ENCODE data around the gene HSPA12B. TPM values are rescaled to one million over a fixed set of nuclear protein-coding genes. Genes with fewer than 3 reads are reported as not detected.
A peak's percentile ranks its signal among the peaks of the same experiment; 100 is the strongest.

HSPA12B gene
- total and polyA plus RNA-seq, 2 of the 13 experiments (the other 11 are each of a cell fraction or from before 2014, with no cell fraction given), result 0.01 TPM; not detected in 1

DNA sequence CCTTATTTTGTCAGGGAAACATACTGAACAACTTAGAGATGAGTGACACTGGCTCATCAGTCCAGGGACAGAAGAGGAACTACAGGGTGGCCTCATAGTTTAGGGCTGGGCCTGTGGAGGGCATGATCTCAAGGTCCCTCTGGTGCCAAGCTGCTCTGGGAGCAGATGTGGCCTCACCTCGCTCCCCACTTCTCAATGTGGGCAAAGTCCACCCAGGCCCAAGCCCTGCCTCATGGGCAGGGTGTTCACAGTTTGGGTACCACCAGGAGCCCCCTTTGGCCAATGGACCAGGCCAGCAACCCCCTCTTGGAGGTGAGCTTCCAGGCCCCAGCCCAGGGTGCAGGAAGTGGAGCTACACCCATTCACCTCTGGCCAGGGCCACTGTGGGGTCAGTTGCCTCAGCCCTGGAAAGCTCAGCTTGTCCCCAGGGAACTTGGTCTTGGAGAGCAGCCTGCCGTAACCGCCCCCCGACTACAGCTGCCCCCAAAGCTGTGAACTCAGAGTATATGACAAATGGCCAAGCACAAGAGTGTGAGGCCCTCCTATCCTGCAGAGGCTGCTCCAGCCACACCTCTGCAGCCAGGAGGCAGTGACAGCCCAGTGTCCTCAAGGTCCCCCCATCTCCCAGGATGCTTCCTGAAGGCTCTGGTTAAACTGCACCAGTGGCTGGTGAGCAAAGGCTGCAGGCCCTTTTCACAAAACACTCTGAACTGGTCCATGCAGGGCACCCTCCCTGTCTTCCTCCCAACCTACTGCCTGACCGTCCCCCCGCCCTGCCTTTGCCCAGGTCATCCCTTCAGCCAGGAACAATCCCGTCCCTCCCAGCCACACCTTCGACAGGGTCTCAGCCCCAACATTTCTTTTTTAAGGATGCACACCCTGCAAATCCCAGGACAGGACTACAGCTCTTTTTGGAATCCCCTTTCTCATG is 31.5 kb downstream of the HSPA12B start:
- Histone ChIP-seq H4K20me1 (ENCODE audit: insufficient read depth, low read length) (no peaks in the 10 kb centered on the region), H3K36me3 (replicated peaks in 1 of 2; ENCODE audit: control insufficient read depth in 1 of 2, insufficient read depth in 2 of 2, low read length in 2 of 2) (peaks cover 12 to 14% of the 10 kb centered on the region in 2 experiments; a peak in 4 of 5 replicates), H3K27me3 (ENCODE audit: control insufficient read depth in 1 of 2, insufficient read depth in 2 of 2, low read length in 2 of 2) (no peaks in the 10 kb centered on the region), H3K79me2 (ENCODE audit: insufficient read depth, low read length) (peaks cover 24% of the 10 kb centered on the region), H3K9me3 (ENCODE audit: low read length) (no peaks in the 10 kb centered on the region), H3K9ac (ENCODE audit: insufficient read depth, low read depth, low read length) (no peak overlapping the region), H3K4me2 (ENCODE audit: low read depth, low read length) (no peak overlapping the region), H2AFZ (ENCODE audit: low read length) (no peak overlapping the region), H3K27ac (ENCODE audit: extremely low read length, insufficient read depth, low read length) (no peak overlapping the region), H3K4me3 (replicated peaks in 1 of 3; ENCODE audit: insufficient read depth in 1 of 3, low read depth in 2 of 3, low read length in 3 of 3) (no peak overlapping the region), H3K4me1 (ENCODE audit: insufficient read depth, low read length) (peaks cover 48% of the 10 kb centered on the region)
- ATAC-seq (no peak), DNase-seq (ENCODE audit: low spot score) (no peak), FAIRE-seq (peak; percentile 4)
- no TSS peak for BruUV-seq (replicated peaks)
- in situ Hi-C loops (cut with HindIII; ENCODE audit: extremely low pct_ligation_motif_present, low pct_unique_long_range_greater_than_20kb), result no loop called here
- intact Hi-C loops (cut with micrococcal nuclease; ENCODE audit: unreplicated experiment), result no loop called here
- CTCF ChIA-PET (ENCODE audit: low intra/inter-chr PET ratio, low total read pairs), result no interaction called here
- WGBS (ENCODE audit: low lambda C conversion rate), result 96% methylated on average over 8 of the region's 8 CpGs
- POLR2A ChIA-PET, result interaction anchor here (1.3 kb wide), 1 partner anchor 17 kb away, joined by 3 read pairs; the partner anchor contains the start of gene SPEF1
- no peak for TF ChIP-seq MIXL1 (CRISPR knock-in tag; IDR thresholded peaks at IDR 0.05)
- TF ChIP-seq, protein P1, sequence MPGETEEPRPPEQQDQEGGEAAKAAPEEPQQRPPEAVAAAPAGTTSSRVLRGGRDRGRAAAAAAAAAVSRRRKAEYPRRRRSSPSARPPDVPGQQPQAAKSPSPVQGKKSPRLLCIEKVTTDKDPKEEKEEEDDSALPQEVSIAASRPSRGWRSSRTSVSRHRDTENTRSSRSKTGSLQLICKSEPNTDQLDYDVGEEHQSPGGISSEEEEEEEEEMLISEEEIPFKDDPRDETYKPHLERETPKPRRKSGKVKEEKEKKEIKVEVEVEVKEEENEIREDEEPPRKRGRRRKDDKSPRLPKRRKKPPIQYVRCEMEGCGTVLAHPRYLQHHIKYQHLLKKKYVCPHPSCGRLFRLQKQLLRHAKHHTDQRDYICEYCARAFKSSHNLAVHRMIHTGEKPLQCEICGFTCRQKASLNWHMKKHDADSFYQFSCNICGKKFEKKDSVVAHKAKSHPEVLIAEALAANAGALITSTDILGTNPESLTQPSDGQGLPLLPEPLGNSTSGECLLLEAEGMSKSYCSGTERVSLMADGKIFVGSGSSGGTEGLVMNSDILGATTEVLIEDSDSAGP (CRISPR knock-in tag; IDR thresholded peaks at IDR 0.05; ENCODE audit: borderline replicate concordance), result peak; percentile 25; the same call in 1 of the 2 replicates
- TF ChIP-seq, protein P2, sequence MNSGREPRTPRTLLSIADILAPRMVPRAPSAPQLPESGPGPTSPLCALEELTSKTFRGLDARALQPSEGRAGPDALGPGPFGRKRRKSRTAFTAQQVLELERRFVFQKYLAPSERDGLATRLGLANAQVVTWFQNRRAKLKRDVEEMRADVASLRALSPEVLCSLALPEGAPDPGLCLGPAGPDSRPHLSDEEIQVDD (CRISPR knock-in tag; IDR thresholded peaks at IDR 0.05; ENCODE audit: borderline replicate concordance), result no peak
- peak; percentile 27; the same call in 1 of the 2 replicates for TF ChIP-seq HNF4G (IDR thresholded peaks at IDR 0.05; ENCODE audit: borderline replicate concordance, low read depth, low read length)
- no peak for TF ChIP-seq HNF4G (CRISPR knock-in tag; IDR thresholded peaks at IDR 0.05; ENCODE audit: borderline replicate concordance, low read depth)
- TF ChIP-seq ZNF605 (CRISPR knock-in tag; IDR thresholded peaks at IDR 0.05), result peak; percentile 25; the same call in 1 of the 2 replicates
- TF ChIP-seq ELF3 (CRISPR knock-in tag; IDR thresholded peaks at IDR 0.05), result no peak
- TF ChIP-seq, protein P3, sequence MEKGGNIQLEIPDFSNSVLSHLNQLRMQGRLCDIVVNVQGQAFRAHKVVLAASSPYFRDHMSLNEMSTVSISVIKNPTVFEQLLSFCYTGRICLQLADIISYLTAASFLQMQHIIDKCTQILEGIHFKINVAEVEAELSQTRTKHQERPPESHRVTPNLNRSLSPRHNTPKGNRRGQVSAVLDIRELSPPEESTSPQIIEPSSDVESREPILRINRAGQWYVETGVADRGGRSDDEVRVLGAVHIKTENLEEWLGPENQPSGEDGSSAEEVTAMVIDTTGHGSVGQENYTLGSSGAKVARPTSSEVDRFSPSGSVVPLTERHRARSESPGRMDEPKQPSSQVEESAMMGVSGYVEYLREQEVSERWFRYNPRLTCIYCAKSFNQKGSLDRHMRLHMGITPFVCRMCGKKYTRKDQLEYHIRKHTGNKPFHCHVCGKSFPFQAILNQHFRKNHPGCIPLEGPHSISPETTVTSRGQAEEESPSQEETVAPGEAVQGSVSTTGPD (CRISPR knock-in tag; IDR thresholded peaks at IDR 0.05), result no peak
- no peak for TF ChIP-seq YEATS2 (CRISPR knock-in tag; IDR thresholded peaks at IDR 0.05; ENCODE audit: borderline replicate concordance)
- no peak for TF ChIP-seq NFE2 (CRISPR knock-in tag; IDR thresholded peaks at IDR 0.05)
- TF ChIP-seq, protein P4, sequence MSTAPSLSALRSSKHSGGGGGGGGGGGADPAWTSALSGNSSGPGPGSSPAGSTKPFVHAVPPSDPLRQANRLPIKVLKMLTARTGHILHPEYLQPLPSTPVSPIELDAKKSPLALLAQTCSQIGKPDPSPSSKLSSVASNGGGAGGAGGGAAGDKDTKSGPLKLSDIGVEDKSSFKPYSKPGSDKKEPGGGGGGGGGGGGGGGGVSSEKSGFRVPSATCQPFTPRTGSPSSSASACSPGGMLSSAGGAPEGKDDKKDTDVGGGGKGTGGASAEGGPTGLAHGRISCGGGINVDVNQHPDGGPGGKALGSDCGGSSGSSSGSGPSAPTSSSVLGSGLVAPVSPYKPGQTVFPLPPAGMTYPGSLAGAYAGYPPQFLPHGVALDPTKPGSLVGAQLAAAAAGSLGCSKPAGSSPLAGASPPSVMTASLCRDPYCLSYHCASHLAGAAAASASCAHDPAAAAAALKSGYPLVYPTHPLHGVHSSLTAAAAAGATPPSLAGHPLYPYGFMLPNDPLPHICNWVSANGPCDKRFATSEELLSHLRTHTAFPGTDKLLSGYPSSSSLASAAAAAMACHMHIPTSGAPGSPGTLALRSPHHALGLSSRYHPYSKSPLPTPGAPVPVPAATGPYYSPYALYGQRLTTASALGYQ (CRISPR knock-in tag; IDR thresholded peaks at IDR 0.05), result no peak
- TF ChIP-seq, protein P5, sequence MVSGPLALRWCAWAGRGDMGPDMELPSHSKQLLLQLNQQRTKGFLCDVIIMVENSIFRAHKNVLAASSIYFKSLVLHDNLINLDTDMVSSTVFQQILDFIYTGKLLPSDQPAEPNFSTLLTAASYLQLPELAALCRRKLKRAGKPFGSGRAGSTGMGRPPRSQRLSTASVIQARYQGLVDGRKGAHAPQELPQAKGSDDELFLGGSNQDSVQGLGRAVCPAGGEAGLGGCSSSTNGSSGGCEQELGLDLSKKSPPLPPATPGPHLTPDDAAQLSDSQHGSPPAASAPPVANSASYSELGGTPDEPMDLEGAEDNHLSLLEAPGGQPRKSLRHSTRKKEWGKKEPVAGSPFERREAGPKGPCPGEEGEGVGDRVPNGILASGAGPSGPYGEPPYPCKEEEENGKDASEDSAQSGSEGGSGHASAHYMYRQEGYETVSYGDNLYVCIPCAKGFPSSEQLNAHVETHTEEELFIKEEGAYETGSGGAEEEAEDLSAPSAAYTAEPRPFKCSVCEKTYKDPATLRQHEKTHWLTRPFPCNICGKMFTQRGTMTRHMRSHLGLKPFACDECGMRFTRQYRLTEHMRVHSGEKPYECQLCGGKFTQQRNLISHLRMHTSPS (CRISPR knock-in tag; IDR thresholded peaks at IDR 0.05; ENCODE audit: low read depth), result peak; percentile 69
- TF ChIP-seq CENPX (CRISPR knock-in tag; IDR thresholded peaks at IDR 0.05), result no peak
- TF ChIP-seq SNAI1 (CRISPR knock-in tag; IDR thresholded peaks at IDR 0.05; ENCODE audit: borderline replicate concordance), result no peak
- no peak for TF ChIP-seq ZBTB1 (CRISPR knock-in tag; IDR thresholded peaks at IDR 0.05; ENCODE audit: borderline replicate concordance)
- TF ChIP-seq AGO2 (optimal IDR thresholded peaks at IDR 0.05; ENCODE audit: low read depth, low read length), result peak; percentile 31

Measured in HepG2 (cell line).